ENCODE data around the gene FRK. TPM values are rescaled to one million over a fixed set of nuclear protein-coding genes. Genes with fewer than 3 reads are reported as not detected.

FRK gene
- polyA plus RNA-seq, 3 donors, result not detected

GRCh38 chr6:116029535-116029934 lies 31.2 kb downstream of the FRK start:
- no peak for TF ChIP-seq CTCF (IDR thresholded peaks at IDR 0.05)
- Histone ChIP-seq H4K20me1 (ENCODE audit: insufficient read depth, low read length) (no peaks in the 10 kb centered on the region), H3K9me3 (replicated peaks in 1 of 2; ENCODE audit: control insufficient read depth in 1 of 2, insufficient read depth in 1 of 2, low read length in 2 of 2) (no peaks in the 10 kb centered on the region), H3K27ac (ENCODE audit: low read depth in 1 of 2, low read length in 2 of 2) (no peak overlapping the region), H3K4me3 (replicated peaks in 1 of 3; ENCODE audit: low read depth in 2 of 3, low read length in 3 of 3) (no peak overlapping the region), H3K4me2 (replicated peaks; ENCODE audit: extremely low read depth, low read length, poor library complexity, severe bottlenecking) (no peak overlapping the region), H3K36me3 (replicated peaks in 1 of 2; ENCODE audit: control insufficient read depth in 1 of 2, insufficient read depth in 2 of 2, low read length in 2 of 2) (no peaks in the 10 kb centered on the region), H3K27me3 (ENCODE audit: control insufficient read depth in 2 of 2, insufficient read depth in 2 of 2, low read length in 2 of 2) (no peaks in the 10 kb centered on the region), H3K4me1 (ENCODE audit: control insufficient read depth in 1 of 2, insufficient read depth in 2 of 2, low read length in 2 of 2) (no peaks in the 10 kb centered on the region), H2AFZ (ENCODE audit: insufficient read depth, low read depth, low read length, poor library complexity, severe bottlenecking) (no peak overlapping the region), H3K9ac (ENCODE audit: insufficient read depth, low read length, poor library complexity, severe bottlenecking) (no peak overlapping the region), H3K79me2 (ENCODE audit: insufficient read depth, low read length) (no peaks in the 10 kb centered on the region)
- Mint-ChIP-seq H3K27ac (no peak overlapping the region), H3K4me3 (no peak overlapping the region), H3K9me3 (peaks cover 0 to 4% (median 0%) of the 10 kb centered on the region in 7 donors), H3K36me3 (no peaks in the 10 kb centered on the region), H3K27me3 (ENCODE audit: low read depth in 3 of 3) (peaks cover 0 to 3% (median 1%) of the 10 kb centered on the region in 3 donors), H3K4me1 (no peaks in the 10 kb centered on the region)
- no CpG with 5 or more reads among the region's 1 CpG for WGBS (ENCODE audit: insufficient coverage)
- intact Hi-C loops (cut with micrococcal nuclease), result no loop called here
- no peak for DNase-seq

- Mint-ChIP-seq H3K36me3 (no peaks in the 10 kb centered on the region), H3K9me3 (peaks cover 0 to 4% (median 0%) of the 10 kb centered on the region in 7 donors), H3K27me3 (ENCODE audit: low read depth in 3 of 3) (peaks cover 0 to 3% (median 1%) of the 10 kb centered on the region in 3 donors), H3K4me1 (no peaks in the 10 kb centered on the region), H3K27ac (no peak overlapping the region), H3K4me3 (no peak overlapping the region)
- H3K4me2 ChIP-seq (replicated peaks; ENCODE audit: extremely low read depth, low read length, poor library complexity, severe bottlenecking), result no peak overlapping the region
- H3K4me3 ChIP-seq (replicated peaks in 1 of 3; ENCODE audit: low read depth in 2 of 3, low read length in 3 of 3), result no peak overlapping the region
- no peaks in the 10 kb centered on the region for H3K27me3 ChIP-seq (ENCODE audit: control insufficient read depth in 2 of 2, insufficient read depth in 2 of 2, low read length in 2 of 2)
- H3K36me3 ChIP-seq (replicated peaks in 1 of 2; ENCODE audit: control insufficient read depth in 1 of 2, insufficient read depth in 2 of 2, low read length in 2 of 2), result no peaks in the 10 kb centered on the region
- TF ChIP-seq CTCF (IDR thresholded peaks at IDR 0.05), result no peak
- H3K9me3 ChIP-seq (replicated peaks in 1 of 2; ENCODE audit: control insufficient read depth in 1 of 2, insufficient read depth in 1 of 2, low read length in 2 of 2), result no peaks in the 10 kb centered on the region
- WGBS (ENCODE audit: insufficient coverage), result no CpG with 5 or more reads among the region's 1 CpG
- no peak overlapping the region for H3K27ac ChIP-seq (ENCODE audit: low read depth in 1 of 2, low read length in 2 of 2)
- intact Hi-C loops (cut with micrococcal nuclease), result no loop called here
- H3K4me1 ChIP-seq (ENCODE audit: control insufficient read depth in 1 of 2, insufficient read depth in 2 of 2, low read length in 2 of 2), result no peaks in the 10 kb centered on the region
- H3K9ac ChIP-seq (ENCODE audit: insufficient read depth, low read length, poor library complexity, severe bottlenecking), result no peak overlapping the region
- H2AFZ ChIP-seq (ENCODE audit: insufficient read depth, low read depth, low read length, poor library complexity, severe bottlenecking), result no peak overlapping the region
- no peaks in the 10 kb centered on the region for H3K79me2 ChIP-seq (ENCODE audit: insufficient read depth, low read length)
- no peak for DNase-seq
- H4K20me1 ChIP-seq (ENCODE audit: insufficient read depth, low read length), result no peaks in the 10 kb centered on the region
Observed at GRCh38 chr6:116028233-116028632, 32.5 kb downstream of the FRK start.
